PC-9 (cell line): ENCODE data around the gene IRS1.

Source experiments
- EZH2 ChIP-seq: fragments of 200-600 bp; sonication (generic); IDR thresholded peaks from 2 replicates; pipeline ENCODE4 v1.8.0; 2017; ENCODE audit warnings: antibody characterized with exemption, low read depth
- TF ChIP-seq, protein P1 (sequence below): fragments of 200-600 bp; sonication (generic); conservative IDR thresholded peaks from 2 replicates; pipeline ENCODE4 v1.6.1; 2017; ENCODE audit warnings: mixed run types, antibody characterized with exemption, mild to moderate bottlenecking, moderate library complexity

DNA sequence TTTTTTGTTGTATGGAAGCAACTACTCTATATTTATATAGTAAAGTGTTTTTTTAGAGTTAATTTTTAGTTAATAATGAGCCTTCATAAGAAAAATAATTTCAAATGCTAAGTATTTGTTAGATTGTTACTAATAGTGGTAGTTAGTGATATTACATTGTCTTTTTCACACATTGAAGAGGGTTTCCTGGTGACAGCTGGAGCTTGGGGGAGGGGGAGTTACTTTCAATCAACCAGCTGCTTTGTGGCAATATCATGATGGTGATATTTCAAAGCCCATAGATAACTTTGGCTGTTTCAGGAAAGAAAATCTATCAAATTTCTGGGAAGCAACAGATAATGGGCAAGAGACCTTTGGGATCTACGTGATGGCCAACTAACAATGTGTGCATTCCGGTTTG is 40.3 kb upstream of the IRS1 start:
- TF ChIP-seq, protein P1, sequence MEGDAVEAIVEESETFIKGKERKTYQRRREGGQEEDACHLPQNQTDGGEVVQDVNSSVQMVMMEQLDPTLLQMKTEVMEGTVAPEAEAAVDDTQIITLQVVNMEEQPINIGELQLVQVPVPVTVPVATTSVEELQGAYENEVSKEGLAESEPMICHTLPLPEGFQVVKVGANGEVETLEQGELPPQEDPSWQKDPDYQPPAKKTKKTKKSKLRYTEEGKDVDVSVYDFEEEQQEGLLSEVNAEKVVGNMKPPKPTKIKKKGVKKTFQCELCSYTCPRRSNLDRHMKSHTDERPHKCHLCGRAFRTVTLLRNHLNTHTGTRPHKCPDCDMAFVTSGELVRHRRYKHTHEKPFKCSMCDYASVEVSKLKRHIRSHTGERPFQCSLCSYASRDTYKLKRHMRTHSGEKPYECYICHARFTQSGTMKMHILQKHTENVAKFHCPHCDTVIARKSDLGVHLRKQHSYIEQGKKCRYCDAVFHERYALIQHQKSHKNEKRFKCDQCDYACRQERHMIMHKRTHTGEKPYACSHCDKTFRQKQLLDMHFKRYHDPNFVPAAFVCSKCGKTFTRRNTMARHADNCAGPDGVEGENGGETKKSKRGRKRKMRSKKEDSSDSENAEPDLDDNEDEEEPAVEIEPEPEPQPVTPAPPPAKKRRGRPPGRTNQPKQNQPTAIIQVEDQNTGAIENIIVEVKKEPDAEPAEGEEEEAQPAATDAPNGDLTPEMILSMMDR, result no peak
- no peak for TF ChIP-seq EZH2
